Transverse colon (tissue), 4 donors: ENCODE data around the gene RNFT2.

Source experiments
- EP300 ChIP-seq: sonication (generic); formaldehyde crosslinking; IDR thresholded peaks from one replicate; pipeline ENCODE4 v1.6.1; 2017; ENCODE audit warnings: antibody characterized with exemption, low read depth
- POLR2AphosphoS5 ChIP-seq, 3 donors: sonication (generic); formaldehyde crosslinking; IDR thresholded peaks; one replicate each; pipeline ENCODE4 v1.6.1; 2016; ENCODE audit warnings: antibody characterized with exemption in 3 of 3
- TF ChIP-seq, protein P1 (sequence below), 5 experiments: fragments of 200-600 bp in 3 of 5; fragments of 450-650 bp in 2 of 5; sonication (generic) in 3 of 5; IDR thresholded peaks; 1 replicate in 2 of 5; 2 replicates in 3 of 5; pipeline ENCODE4 v1.5.1; 2016 to 2017; ENCODE audit warnings: antibody characterized with exemption in 5 of 5, inconsistent platforms in 3 of 5, mild to moderate bottlenecking in 2 of 5, moderate library complexity in 1 of 5

DNA sequence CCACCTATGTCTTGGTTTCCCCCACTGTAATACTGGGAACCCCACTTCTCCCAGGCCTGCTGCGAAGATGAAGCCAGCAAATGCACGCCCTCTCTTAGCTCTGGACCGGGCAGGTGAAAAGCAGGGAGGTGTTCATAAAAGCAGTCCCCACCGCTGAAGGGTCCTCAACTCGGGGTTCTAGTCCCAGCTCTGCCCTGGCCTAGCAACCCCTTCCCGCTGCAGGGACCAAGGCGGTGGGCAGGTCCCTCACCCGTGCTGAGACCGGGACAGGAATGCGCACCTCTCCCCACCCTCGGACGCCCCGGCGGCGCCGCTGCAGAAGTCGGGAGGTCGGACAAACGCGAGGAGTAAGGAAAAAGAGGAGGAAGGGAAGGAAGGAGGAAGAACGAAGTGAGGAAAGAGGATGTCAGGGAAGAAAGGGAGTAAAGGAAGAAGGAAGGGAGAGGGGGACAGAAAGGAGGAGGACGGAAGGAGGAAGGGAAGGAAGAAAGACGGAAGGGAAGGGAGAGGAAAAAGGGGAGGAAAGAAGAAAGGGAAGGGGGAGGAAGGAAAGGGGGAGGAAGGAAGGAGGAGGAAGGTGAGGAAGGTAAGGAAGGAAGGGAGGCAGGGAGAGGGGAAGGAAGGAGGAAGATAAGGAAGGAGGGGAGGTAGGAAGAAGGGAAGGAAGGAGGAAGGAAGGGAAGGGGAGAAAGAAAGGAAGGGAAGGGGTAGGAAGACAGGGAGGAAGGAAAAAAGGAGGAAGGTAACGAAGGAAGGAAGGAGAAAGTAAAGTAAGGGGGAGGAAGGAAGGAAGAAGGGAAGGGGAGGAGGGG lies 947 bp upstream of the RNFT2 start:
- TF ChIP-seq, protein P1, sequence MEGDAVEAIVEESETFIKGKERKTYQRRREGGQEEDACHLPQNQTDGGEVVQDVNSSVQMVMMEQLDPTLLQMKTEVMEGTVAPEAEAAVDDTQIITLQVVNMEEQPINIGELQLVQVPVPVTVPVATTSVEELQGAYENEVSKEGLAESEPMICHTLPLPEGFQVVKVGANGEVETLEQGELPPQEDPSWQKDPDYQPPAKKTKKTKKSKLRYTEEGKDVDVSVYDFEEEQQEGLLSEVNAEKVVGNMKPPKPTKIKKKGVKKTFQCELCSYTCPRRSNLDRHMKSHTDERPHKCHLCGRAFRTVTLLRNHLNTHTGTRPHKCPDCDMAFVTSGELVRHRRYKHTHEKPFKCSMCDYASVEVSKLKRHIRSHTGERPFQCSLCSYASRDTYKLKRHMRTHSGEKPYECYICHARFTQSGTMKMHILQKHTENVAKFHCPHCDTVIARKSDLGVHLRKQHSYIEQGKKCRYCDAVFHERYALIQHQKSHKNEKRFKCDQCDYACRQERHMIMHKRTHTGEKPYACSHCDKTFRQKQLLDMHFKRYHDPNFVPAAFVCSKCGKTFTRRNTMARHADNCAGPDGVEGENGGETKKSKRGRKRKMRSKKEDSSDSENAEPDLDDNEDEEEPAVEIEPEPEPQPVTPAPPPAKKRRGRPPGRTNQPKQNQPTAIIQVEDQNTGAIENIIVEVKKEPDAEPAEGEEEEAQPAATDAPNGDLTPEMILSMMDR (IDR thresholded peaks at IDR 0.05): no peak
- TF ChIP-seq EP300: no peak
- no peak for TF ChIP-seq POLR2AphosphoS5 (IDR thresholded peaks at IDR 0.05)
